K562 (cell line): ENCODE measurements around the gene GBA2. TPM values are rescaled to one million over a fixed set of nuclear protein-coding genes. Genes with fewer than 3 reads are reported as not detected.

Experiments
- ATAC-seq: fragments of 200-7000 bp; cut with Tn5 transposase; 3 replicates; pipeline ENCODE4 v1.9.1; 2020; ENCODE audit warnings: moderate library complexity
- BruUV-seq: library from RNA; stranded (reverse); fragments of 400-500 nt; replicated peaks from 2 replicates; lab custom pipeline; 2021; lab: Mats Ljungman, UMichigan
- CTCF ChIA-PET: fragments of 300-600 bp; formaldehyde crosslinking; extraction: SDS; loops from one replicate; lab custom pipeline; 2021; ENCODE audit warnings: low intra/inter-chr PET ratio; lab: Yijun Ruan, JAX
- POLR2A ChIA-PET: fragments of 300-600, 350-650 bp; sonication (Branson Sonifier 250); formaldehyde crosslinking; extraction: SDS; loops from one replicate; lab custom pipeline; 2021; ENCODE audit warnings: antibody characterized with exemption, inconsistent platforms; lab: Yijun Ruan, JAX
- DNase-seq, 4 experiments: peaks; one replicate each; pipeline versions ENCODE4 v3.0.0 to v3.0.0-alpha.2; 2011 to 2018; ENCODE audit warnings: low spot score in 3 of 4, mixed read lengths in 3 of 4; ENCODE audit errors: extremely low read depth in 1 of 4
- FAIRE-seq: peaks from 2 replicates; lab custom pipeline; 2011; peaks lifted over from hg19 to GRCh38; lab: Jason Lieb, UNC
- H2AFZ ChIP-seq: 2 replicates; pipeline ENCODE4 v1.6.0; 2011; ENCODE audit warnings: low read depth, low read length, control low read depth, inconsistent platforms
- H3K27ac ChIP-seq: fragments of 200-600 bp; 3 replicates; pipeline ENCODE4 v1.8.0; 2011; ENCODE audit warnings: low read depth, mild to moderate bottlenecking, control low read depth, inconsistent platforms, low read length, moderate library complexity, mixed read lengths; ENCODE audit errors: extremely low read depth
- H3K27me3 ChIP-seq, 2 experiments: fragments of 300-600 bp in 1 of 2; 2 replicates in 1 of 2; 3 replicates in 1 of 2; pipeline versions ENCODE4 v1.6.0 to v1.8.0; 2011; ENCODE audit warnings: inconsistent platforms in 2 of 2, low read length in 2 of 2, mild to moderate bottlenecking in 1 of 2, mixed read lengths in 1 of 2, moderate library complexity in 1 of 2; ENCODE audit not compliant: control insufficient read depth in 2 of 2, insufficient read depth in 2 of 2
- H3K36me3 ChIP-seq: fragments of 300-600 bp; 3 replicates; pipeline ENCODE4 v1.8.0; 2011; ENCODE audit warnings: mild to moderate bottlenecking, low read length, inconsistent platforms; ENCODE audit not compliant: control insufficient read depth, insufficient read depth
- H3K4me1 ChIP-seq, 2 experiments: fragments of 200-600 bp in 1 of 2; replicated peaks in 1 of 2; 2 replicates in 1 of 2; 3 replicates in 1 of 2; pipeline versions ENCODE4 v1.5.1 to v1.8.0; 2011; ENCODE audit warnings: inconsistent platforms in 2 of 2, low read length in 2 of 2, mild to moderate bottlenecking in 1 of 2, mixed read lengths in 1 of 2, moderate library complexity in 1 of 2; ENCODE audit not compliant: control insufficient read depth in 2 of 2, insufficient read depth in 2 of 2
- H3K4me2 ChIP-seq: 2 replicates; pipeline ENCODE4 v1.6.1; 2011; ENCODE audit warnings: low read length, control low read depth, inconsistent platforms, mixed read lengths; ENCODE audit not compliant: insufficient read depth
- H3K4me3 ChIP-seq: fragments of 200-600 bp; sonication (generic), shearing (Covaris generic); 2 replicates; pipeline ENCODE4 v1.5.1; 2016; ENCODE audit warnings: control low read depth, inconsistent platforms
- H3K79me2 ChIP-seq: fragments of 200-600 bp; 3 replicates; pipeline ENCODE4 v1.8.0; 2011; ENCODE audit warnings: low read length, inconsistent platforms; ENCODE audit not compliant: control insufficient read depth, insufficient read depth
- H3K9ac ChIP-seq, 2 experiments: 2 replicates each; pipeline versions ENCODE4 v1.6.0 to v1.6.1; 2011; ENCODE audit warnings: low read depth in 2 of 2, low read length in 2 of 2, control low read depth in 1 of 2, inconsistent platforms in 1 of 2, mild to moderate bottlenecking in 1 of 2, mixed read lengths in 1 of 2; ENCODE audit not compliant: insufficient read depth in 1 of 2
- H3K9me1 ChIP-seq: one replicate; pipeline ENCODE4 v1.6.0; 2011; ENCODE audit warnings: inconsistent platforms, mild to moderate bottlenecking, low read length, moderate library complexity; ENCODE audit not compliant: control insufficient read depth, insufficient read depth
- H3K9me3 ChIP-seq: replicated peaks from 2 replicates; pipeline ENCODE4 v1.5.1; 2011; ENCODE audit warnings: low read depth, low read length, inconsistent platforms; ENCODE audit not compliant: control insufficient read depth, insufficient read depth
- H4K20me1 ChIP-seq: replicated peaks from 2 replicates; pipeline ENCODE4 v1.6.1; 2011; ENCODE audit warnings: low read length, inconsistent platforms, mixed read lengths; ENCODE audit not compliant: control insufficient read depth, insufficient read depth
- BRF1 ChIP-seq: IDR thresholded peaks from 3 replicates; pipeline ENCODE4 v1.6.1; 2011; ENCODE audit warnings: borderline replicate concordance, mild to moderate bottlenecking; ENCODE audit not compliant: insufficient read length; ENCODE audit errors: extremely low read depth
- ELF1 ChIP-seq: fragments of 200-800 bp; sonication (Bioruptor generic); IDR thresholded peaks from 2 replicates; pipeline ENCODE4 v1.6.1; 2016; ENCODE audit warnings: missing genetic modification characterization, missing compliant biosample characterization
- ETV1 ChIP-seq: fragments of 450-650 bp; conservative IDR thresholded peaks from 2 replicates; pipeline ENCODE4 v1.6.1; 2016; ENCODE audit warnings: missing genetic modification characterization, control low read depth, low read depth, missing compliant biosample characterization
- NELFE ChIP-seq: IDR thresholded peaks from 2 replicates; pipeline ENCODE4 v1.6.1; 2011; ENCODE audit warnings: mild to moderate bottlenecking; ENCODE audit not compliant: insufficient read depth, insufficient read length
- SIN3A ChIP-seq, 2 experiments: fragments of 150-350 bp in 1 of 2; IDR thresholded peaks; 2 replicates each; pipeline ENCODE4 v1.6.1; 2011 to 2016; ENCODE audit warnings: borderline replicate concordance in 2 of 2, low read depth in 2 of 2, low read length in 2 of 2, mild to moderate bottlenecking in 2 of 2, moderate library complexity in 2 of 2; ENCODE audit not compliant: control insufficient read depth in 1 of 2
- SMARCE1 ChIP-seq: fragments of 450-650 bp; IDR thresholded peaks from 2 replicates; pipeline ENCODE4 v1.7.1; 2016; ENCODE audit warnings: mild to moderate bottlenecking
- ZC3H8 ChIP-seq: fragments of 450-650 bp; IDR thresholded peaks from 2 replicates; pipeline ENCODE4 v1.6.1; 2017
- ZKSCAN1 ChIP-seq: fragments of 150-350 bp; IDR thresholded peaks from 2 replicates; pipeline ENCODE4 v1.6.1; 2016; ENCODE audit warnings: low read depth, low read length
- ZNF133 ChIP-seq: fragments of 250-450 bp; sonication (Bioruptor Pico); IDR thresholded peaks from 2 replicates; pipeline ENCODE4 v1.4.0; 2020; ENCODE audit warnings: mild to moderate bottlenecking
- WGBS: fragments of 100-300 bp; shearing (Covaris generic); methylation state at CpG from one replicate; pipeline ENCODE4 v1.1.6; 2016; ENCODE audit warnings: low coverage, mixed read lengths; ENCODE audit not compliant: insufficient coverage; ENCODE audit errors: missing lambda C conversion rate; 5-methylcytosine and 5-hydroxymethylcytosine counted together
- in situ Hi-C: fragments of 300-500 bp; cut with MboI; formaldehyde crosslinking; loops from 4 replicates; pipeline ENCODE4 v1.15.0; 2018; ENCODE audit warnings: inconsistent platforms, mixed read lengths
- intact Hi-C: fragments of 100-400 bp; cut with micrococcal nuclease; formaldehyde crosslinking; loops from 2 replicates; pipeline ENCODE4 v1.14.2; 2022
- polyA plus RNA-seq, 8 experiments: library from polyadenylated mRNA; depleted of rRNA in 4 of 8; stranded (reverse) in 5 of 8; unstranded in 3 of 8; fragments of >200 nt; fragmentation: Nextera tagmentation in 2 of 8; fragmentation: Illumina TruSeq in 1 of 8; extraction: Ambion mirVana in 2 of 8; extraction: Trizol in 1 of 8; gene quantifications; 2 replicates each; pipeline versions ENCODE4 v1.2.1 to v1.2.3, GENCODE V29; 2011 to 2014; ENCODE audit warnings: inconsistent platforms in 1 of 8, missing spikeins in 1 of 8
- total RNA-seq, 7 experiments: library from RNA; depleted of rRNA in 6 of 7; stranded (reverse); fragments of >200 nt in 6 of 7; fragmentation: Illumina TruSeq in 2 of 7; extraction: Trizol in 2 of 7; gene quantifications; 2 replicates each; pipeline versions ENCODE4 v1.2.1 to v1.2.3, GENCODE V29; 2011 to 2021; ENCODE audit warnings: low replicate concordance in 1 of 7
- TF ChIP-seq, protein P1 (sequence below): sonication (generic); formaldehyde crosslinking; IDR thresholded peaks from 2 replicates; pipeline ENCODE4 v1.5.0; 2020; ENCODE audit warnings: missing genetic modification reagents
- TF ChIP-seq, protein P2 (sequence below): IDR thresholded peaks from 3 replicates; pipeline ENCODE4 v1.6.1; 2011; ENCODE audit warnings: borderline replicate concordance, mild to moderate bottlenecking; ENCODE audit not compliant: insufficient read length, insufficient read depth
- TF ChIP-seq, protein P3 (sequence below): IDR thresholded peaks from 2 replicates; pipeline ENCODE4 v1.6.1; 2012; ENCODE audit warnings: low read depth, low read length, improper control_type of control experiment, borderline replicate concordance

GBA2 gene
- total and polyA plus RNA-seq, 9 of the 15 experiments (the other 6 are each of a cell fraction or from before 2014, with no cell fraction given): 14.1 to 60.4 (median 32.1) TPM

DNA sequence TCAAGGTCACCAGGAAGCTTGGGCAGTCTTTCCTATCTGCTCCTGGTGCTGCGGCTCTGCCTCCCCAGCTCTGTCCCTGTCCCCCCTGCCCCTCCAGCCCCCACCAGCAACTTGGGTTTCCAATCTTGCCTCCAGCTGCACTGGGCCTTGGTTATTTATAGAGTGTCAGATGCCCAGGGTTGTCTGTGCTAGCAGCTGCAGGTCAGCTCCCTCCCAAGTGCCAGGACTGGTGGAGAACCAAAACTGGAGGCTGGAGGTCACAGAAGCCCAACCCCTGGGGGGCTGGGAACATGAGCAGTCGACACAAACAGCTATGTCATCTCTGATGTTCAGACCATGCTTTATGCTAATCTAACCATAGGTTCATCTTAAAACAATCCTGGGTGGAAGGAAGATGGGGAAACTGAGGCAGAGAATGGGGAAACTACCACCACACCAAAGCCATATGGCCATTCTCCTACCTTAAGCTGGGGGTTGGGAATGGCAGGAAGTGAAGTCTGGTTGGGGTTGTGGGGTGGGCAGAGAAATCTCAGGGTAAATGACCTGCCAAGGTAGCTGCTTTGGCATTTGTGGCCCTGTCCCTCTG lies 61.0 kb downstream of the GBA2 start:
- no peaks in the 10 kb centered on the region for H3K9me1 ChIP-seq
- ATAC-seq: no peak
- TF ChIP-seq, protein P1, sequence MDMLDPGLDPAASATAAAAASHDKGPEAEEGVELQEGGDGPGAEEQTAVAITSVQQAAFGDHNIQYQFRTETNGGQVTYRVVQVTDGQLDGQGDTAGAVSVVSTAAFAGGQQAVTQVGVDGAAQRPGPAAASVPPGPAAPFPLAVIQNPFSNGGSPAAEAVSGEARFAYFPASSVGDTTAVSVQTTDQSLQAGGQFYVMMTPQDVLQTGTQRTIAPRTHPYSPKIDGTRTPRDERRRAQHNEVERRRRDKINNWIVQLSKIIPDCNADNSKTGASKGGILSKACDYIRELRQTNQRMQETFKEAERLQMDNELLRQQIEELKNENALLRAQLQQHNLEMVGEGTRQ: no peak
- no peak overlapping the region for H3K4me3 ChIP-seq
- in situ Hi-C loops: no loop called here
- no TSS peak for BruUV-seq
- WGBS: 18% methylated on average over 1 of the region's 2 CpGs
- H3K9me3 ChIP-seq: no peaks in the 10 kb centered on the region
- POLR2A ChIA-PET: no interaction called here
- H4K20me1 ChIP-seq: no peaks in the 10 kb centered on the region
- H2AFZ ChIP-seq: no peak overlapping the region
- H3K27ac ChIP-seq: no peak overlapping the region
- H3K4me2 ChIP-seq: no peak overlapping the region
- peaks cover 12 to 23% of the 10 kb centered on the region in 2 experiments; a peak in 4 of 5 replicates for H3K4me1 ChIP-seq
- H3K27me3 ChIP-seq: no peaks in the 10 kb centered on the region
- H3K79me2 ChIP-seq: no peaks in the 10 kb centered on the region
- no peak overlapping the region for H3K9ac ChIP-seq
- FAIRE-seq: no peak
- CTCF ChIA-PET: no interaction called here
- peaks cover 7% of the 10 kb centered on the region; the same call in 2 of the 3 replicates for H3K36me3 ChIP-seq
- intact Hi-C loops: no loop called here
- DNase-seq: no peak

DNA sequence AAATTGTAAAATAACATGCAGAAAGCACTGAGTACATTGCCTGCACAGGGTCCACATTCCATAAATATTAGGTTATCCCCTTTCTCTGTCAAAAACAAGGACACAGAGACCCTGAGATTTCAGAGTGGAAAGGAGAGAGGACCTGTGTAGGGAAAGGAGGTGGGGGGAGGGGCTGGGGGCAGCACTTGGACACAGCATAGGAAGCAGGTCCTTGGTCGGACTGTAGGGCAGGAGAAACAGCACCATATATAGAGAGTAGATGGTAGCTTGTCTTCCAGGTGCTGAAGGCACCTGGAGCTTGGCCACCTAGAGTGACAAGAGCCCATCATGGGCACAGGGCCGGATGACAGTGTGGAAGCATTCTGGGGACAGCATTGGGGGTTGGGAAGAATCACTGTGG lies 61.7 kb downstream of the GBA2 start:
- DNase-seq: peak in 1 of 4 experiments; percentile 27
- Histone ChIP-seq H3K4me2 (no peak overlapping the region), H3K4me1 (peaks cover 12 to 23% of the 10 kb centered on the region in 2 experiments; a peak in 4 of 5 replicates), H4K20me1 (no peaks in the 10 kb centered on the region), H3K36me3 (peaks cover 7% of the 10 kb centered on the region; the same call in 2 of the 3 replicates), H3K4me3 (no peak overlapping the region), H2AFZ (no peak overlapping the region), H3K9me1 (no peaks in the 10 kb centered on the region), H3K27ac (no peak overlapping the region)
- WGBS: 100% methylated on average over 2 of the region's 2 CpGs
- POLR2A ChIA-PET: no interaction called here
- CTCF ChIA-PET: no interaction called here
- ATAC-seq: no peak
- no TSS peak for BruUV-seq
- intact Hi-C loops: no loop called here
- no peak for FAIRE-seq
- in situ Hi-C loops: no loop called here
- no peak for TF ChIP-seq BRF1
- no peak for TF ChIP-seq SMARCE1
- no peak for TF ChIP-seq ZKSCAN1
- TF ChIP-seq SIN3A (IDR thresholded peaks at IDR 0.05; ENCODE audit: borderline replicate concordance in 2 of 2, control insufficient read depth in 1 of 2, low read depth in 2 of 2, low read length in 2 of 2): no peak
- TF ChIP-seq ETV1 (tag): no peak
- no peak for TF ChIP-seq NELFE
- TF ChIP-seq, protein P2, sequence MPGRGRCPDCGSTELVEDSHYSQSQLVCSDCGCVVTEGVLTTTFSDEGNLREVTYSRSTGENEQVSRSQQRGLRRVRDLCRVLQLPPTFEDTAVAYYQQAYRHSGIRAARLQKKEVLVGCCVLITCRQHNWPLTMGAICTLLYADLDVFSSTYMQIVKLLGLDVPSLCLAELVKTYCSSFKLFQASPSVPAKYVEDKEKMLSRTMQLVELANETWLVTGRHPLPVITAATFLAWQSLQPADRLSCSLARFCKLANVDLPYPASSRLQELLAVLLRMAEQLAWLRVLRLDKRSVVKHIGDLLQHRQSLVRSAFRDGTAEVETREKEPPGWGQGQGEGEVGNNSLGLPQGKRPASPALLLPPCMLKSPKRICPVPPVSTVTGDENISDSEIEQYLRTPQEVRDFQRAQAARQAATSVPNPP: no peak
- TF ChIP-seq ZNF133 (CRISPR knock-in tag): no peak
- TF ChIP-seq ELF1 (tag): no peak
- TF ChIP-seq, protein P3, sequence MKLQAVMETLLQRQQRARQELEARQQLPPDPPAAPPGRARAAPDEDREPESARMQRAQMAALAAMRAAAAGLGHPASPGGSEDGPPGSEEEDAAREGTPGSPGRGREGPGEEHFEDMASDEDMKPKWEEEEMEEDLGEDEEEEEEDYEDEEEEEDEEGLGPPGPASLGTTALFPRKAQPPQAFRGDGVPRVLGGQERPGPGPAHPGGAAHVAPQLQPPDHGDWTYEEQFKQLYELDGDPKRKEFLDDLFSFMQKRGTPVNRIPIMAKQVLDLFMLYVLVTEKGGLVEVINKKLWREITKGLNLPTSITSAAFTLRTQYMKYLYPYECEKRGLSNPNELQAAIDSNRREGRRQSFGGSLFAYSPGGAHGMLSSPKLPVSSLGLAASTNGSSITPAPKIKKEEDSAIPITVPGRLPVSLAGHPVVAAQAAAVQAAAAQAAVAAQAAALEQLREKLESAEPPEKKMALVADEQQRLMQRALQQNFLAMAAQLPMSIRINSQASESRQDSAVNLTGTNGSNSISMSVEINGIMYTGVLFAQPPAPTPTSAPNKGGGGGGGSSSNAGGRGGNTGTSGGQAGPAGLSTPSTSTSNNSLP: no peak
- TF ChIP-seq ZC3H8: no peak
- TF ChIP-seq, all 486 proteins: peak for 0
- Histone ChIP-seq H3K27me3 (no peaks in the 10 kb centered on the region), H3K79me2 (no peaks in the 10 kb centered on the region), H3K9ac (no peak overlapping the region), H3K9me3 (no peaks in the 10 kb centered on the region)
